Choroid plexus epithelial cell (primary cell): Measurements from ENCODE around the gene ACP2.

Experiments
- DNase-seq: peaks from one replicate; pipeline ENCODE4 v3.0.0-alpha.2; 2010; ENCODE audit warnings: low read depth
- H3K4me3 ChIP-seq: 2 replicates; pipeline ENCODE4 v1.5.1; 2011; ENCODE audit warnings: low read depth, mild to moderate bottlenecking, control low read depth, low read length, moderate library complexity
- CTCF ChIP-seq: conservative IDR thresholded peaks from 2 replicates; pipeline ENCODE4 v1.5.1; 2011; ENCODE audit warnings: low read depth, mild to moderate bottlenecking, control low read depth, inconsistent platforms, low read length, moderate library complexity

Gene ACP2

GRCh38 chr11:47259232-47259977 lies 10.8 kb upstream of the ACP2 start:
- DNase-seq, result peak; percentile 61
- no peak overlapping the region for H3K4me3 ChIP-seq
- TF ChIP-seq CTCF, result peak; percentile 88

- H3K4me3 ChIP-seq, result peak overlapping the region; percentile 43
- no peak for TF ChIP-seq CTCF
- DNase-seq, result no peak
Observed at GRCh38 chr11:47258317-47258902, 9.8 kb upstream of the ACP2 start.

- peak; percentile 87 for TF ChIP-seq CTCF
- DNase-seq, result peak; percentile 81
Observed at GRCh38 chr11:47257517-47258316, 9.1 kb upstream of the ACP2 start, which contains the start of gene NR1H3. Gene NR1H3 (plus strand): TSS chr11:47257996. CDS start chr11:47259217, 1,221 bp downstream.

DNA sequence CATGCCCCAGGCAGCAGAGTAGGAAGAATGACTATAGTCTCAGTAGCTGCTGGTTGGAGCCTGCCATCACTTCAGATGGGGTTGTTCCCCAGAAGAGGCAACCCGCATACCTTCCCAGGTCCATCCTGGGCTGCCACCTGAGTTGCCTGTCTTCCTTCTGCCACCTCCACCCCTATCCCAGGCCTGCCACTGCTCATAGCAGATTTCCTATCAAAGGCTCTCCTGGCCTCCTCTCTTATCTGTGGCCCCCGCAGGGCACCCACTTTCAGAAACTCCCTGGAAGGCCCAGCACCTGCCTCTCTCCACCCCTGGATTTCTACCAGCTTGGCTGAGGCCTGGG lies 8.5 kb upstream of the ACP2 start:
- no peak for TF ChIP-seq CTCF
- H3K4me3 ChIP-seq, result no peak overlapping the region
- DNase-seq, result no peak

More at GRCh38 chr11:47257517-47258316, 9.1 kb upstream of the ACP2 start, which contains the start of gene NR1H3:
- peak within 1 kb of the TSS; percentile 43 for H3K4me3 ChIP-seq

GRCh38 chr11:47256374-47256773 lies 7.8 kb upstream of the ACP2 start:
- TF ChIP-seq CTCF, result no peak
- no peak overlapping the region for H3K4me3 ChIP-seq
- no peak for DNase-seq

DNA sequence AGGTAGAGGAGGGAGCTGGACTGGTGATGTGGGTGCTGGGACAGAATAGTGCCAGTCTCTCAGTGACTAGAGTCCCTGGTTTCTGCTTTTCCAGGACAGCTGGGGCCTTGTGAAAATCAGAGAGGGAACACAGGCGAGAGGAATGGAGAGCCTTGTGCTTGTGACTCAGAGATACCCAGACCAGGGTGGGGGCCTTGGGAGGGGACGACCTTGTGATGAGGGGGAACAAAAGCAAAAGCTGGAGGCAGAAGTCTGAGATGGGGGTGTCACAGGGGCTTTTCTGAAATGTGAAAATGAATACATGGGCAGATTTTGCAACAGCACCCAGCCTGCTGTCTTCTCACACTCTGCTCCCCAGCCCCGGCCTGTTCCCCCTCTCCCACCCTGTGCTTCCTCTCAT lies 5.8 kb upstream of the ACP2 start:
- DNase-seq, result peak; percentile 35
- TF ChIP-seq CTCF, result no peak
- no peak overlapping the region for H3K4me3 ChIP-seq
